Right atrium auricular region (tissue), 2 donors: Measurements from ENCODE around the gene LGMN. TPM values are rescaled to one million over a fixed set of nuclear protein-coding genes. Genes with fewer than 3 reads are reported as not detected.

Source experiments
- DNase-seq: peaks from one replicate; pipeline ENCODE4 v3.0.0-alpha.2; 2019; ENCODE audit warnings: low spot score
- H3K27ac ChIP-seq, 2 donors: fragments of 200-600 bp; sonication (generic); 1 replicate in 1 of 2; 2 replicates in 1 of 2; pipeline ENCODE4 v1.5.1; 2016 to 2019
- H3K27me3 ChIP-seq, 2 donors: fragments of 200-600 bp; sonication (generic); one replicate each; pipeline versions ENCODE4 v1.5.1 to v1.6.0; 2017 to 2019
- H3K36me3 ChIP-seq: fragments of 200-600 bp; sonication (generic); one replicate; pipeline ENCODE4 v1.5.1; 2016
- H3K4me1 ChIP-seq, 2 donors: fragments of 200-600 bp; sonication (generic); one replicate each; pipeline versions ENCODE4 v1.5.1 to v1.6.0; 2017 to 2019
- H3K4me3 ChIP-seq, 2 donors: fragments of 200-600 bp; sonication (generic); 1 replicate in 1 of 2; 2 replicates in 1 of 2; pipeline ENCODE4 v1.5.1; 2017 to 2019; ENCODE audit warnings: mild to moderate bottlenecking in 1 of 2, moderate library complexity in 1 of 2
- H3K9me3 ChIP-seq, 2 donors: fragments of 200-600 bp; sonication (generic); one replicate each; pipeline ENCODE4 v1.5.1; 2019
- CTCF ChIP-seq, 2 donors: fragments of 200-600 bp; sonication (generic); IDR thresholded peaks; one replicate each; pipeline ENCODE4 v1.5.1; 2019; ENCODE audit warnings: antibody characterized with exemption in 2 of 2
- total RNA-seq, 2 donors: library from RNA; depleted of rRNA; stranded (reverse); fragments of >200 nt; gene quantifications; one replicate each; pipeline ENCODE4 v1.1.0, GENCODE V29; 2016

LGMN gene
- total RNA-seq, 2 donors from 2014 or later, result 65.6 to 109 TPM

DNA sequence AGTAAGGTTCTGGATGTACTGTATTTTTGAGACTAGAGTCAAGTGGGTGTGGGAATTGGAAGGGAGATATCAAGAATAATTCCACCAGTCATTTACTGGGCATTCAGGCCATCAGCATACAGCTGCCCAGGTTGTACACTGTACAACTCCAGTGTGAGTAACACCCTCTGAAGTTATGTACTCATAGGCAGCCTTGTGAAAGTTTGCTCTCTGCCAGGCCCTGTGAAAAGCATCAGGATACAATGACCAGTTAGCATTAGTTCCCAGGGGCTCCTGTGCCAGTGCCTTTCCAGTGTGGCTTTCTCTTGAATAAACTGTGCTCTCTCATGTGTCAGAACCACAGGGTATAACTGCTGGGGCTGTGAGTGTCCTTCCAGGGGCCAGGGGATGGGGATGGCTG, 89.7 kb downstream of the LGMN start:
- no peaks in the 10 kb centered on the region for H3K27me3 ChIP-seq

GRCh38 chr14:92658160-92658559, 90.3 kb downstream of the LGMN start:
- peaks cover 14% of the 10 kb centered on the region for H3K36me3 ChIP-seq
- peaks cover 0 to 19% of the 10 kb centered on the region in 2 donors for H3K4me1 ChIP-seq
- no peak overlapping the region for H3K4me3 ChIP-seq
- H3K27ac ChIP-seq, result peak overlapping the region; percentile 58 to 72
- DNase-seq, result no peak
- no peaks in the 10 kb centered on the region for H3K27me3 ChIP-seq
- no peak for TF ChIP-seq CTCF (IDR thresholded peaks at IDR 0.05)
- H3K9me3 ChIP-seq, result no peaks in the 10 kb centered on the region

More for the DNA sequence above, 89.7 kb downstream of the LGMN start:
- H3K4me3 ChIP-seq, result no peak overlapping the region
- peaks cover 0 to 19% of the 10 kb centered on the region in 2 donors for H3K4me1 ChIP-seq
- peaks cover 14% of the 10 kb centered on the region for H3K36me3 ChIP-seq
- TF ChIP-seq CTCF (IDR thresholded peaks at IDR 0.05), result no peak
- H3K27ac ChIP-seq, result peak overlapping the region; percentile 58 to 72
- no peaks in the 10 kb centered on the region for H3K9me3 ChIP-seq
- no peak for DNase-seq

DNA sequence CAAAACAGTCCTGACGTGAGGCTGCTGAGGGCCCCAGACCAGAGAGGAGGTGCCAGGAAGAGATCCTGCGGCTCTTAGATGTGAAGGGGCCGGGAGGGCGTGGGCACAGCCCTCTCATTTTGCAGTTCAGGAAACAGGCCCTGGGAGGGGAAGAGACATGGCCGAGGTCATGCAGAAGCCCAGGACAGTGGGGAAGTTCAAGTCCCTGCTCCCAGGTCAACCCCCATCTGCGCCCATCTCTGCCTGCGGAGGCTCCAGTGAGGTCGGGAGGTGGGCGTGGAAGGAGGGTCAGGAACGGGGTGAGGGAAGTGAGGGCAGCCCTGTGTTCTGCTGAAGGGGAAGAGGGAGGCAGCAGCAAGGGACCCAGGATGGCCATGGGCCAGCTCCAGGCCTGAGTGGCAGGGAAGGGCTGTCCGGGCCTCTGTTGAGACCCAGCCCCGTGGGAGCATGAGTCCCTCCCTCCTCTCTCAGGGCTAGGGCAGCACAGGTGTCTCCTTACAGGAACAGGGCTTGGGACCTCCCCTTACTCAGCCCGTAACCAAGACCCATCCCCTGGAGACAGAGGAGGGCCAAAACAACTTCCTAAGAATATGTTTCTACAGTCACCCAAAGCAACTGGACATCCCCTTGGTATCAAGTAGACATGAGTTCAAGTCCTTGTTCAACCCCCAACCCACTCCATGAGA, 90.8 kb downstream of the LGMN start:
- no peaks in the 10 kb centered on the region for H3K9me3 ChIP-seq
- peaks cover 17% of the 10 kb centered on the region for H3K36me3 ChIP-seq
- no peak for TF ChIP-seq CTCF (IDR thresholded peaks at IDR 0.05)
- peaks cover 0 to 19% of the 10 kb centered on the region in 2 donors for H3K4me1 ChIP-seq
- H3K27ac ChIP-seq, result peak overlapping the region; percentile 58 to 72
- no peak overlapping the region for H3K4me3 ChIP-seq
- DNase-seq, result peak; percentile 74
- H3K27me3 ChIP-seq, result no peaks in the 10 kb centered on the region

DNA sequence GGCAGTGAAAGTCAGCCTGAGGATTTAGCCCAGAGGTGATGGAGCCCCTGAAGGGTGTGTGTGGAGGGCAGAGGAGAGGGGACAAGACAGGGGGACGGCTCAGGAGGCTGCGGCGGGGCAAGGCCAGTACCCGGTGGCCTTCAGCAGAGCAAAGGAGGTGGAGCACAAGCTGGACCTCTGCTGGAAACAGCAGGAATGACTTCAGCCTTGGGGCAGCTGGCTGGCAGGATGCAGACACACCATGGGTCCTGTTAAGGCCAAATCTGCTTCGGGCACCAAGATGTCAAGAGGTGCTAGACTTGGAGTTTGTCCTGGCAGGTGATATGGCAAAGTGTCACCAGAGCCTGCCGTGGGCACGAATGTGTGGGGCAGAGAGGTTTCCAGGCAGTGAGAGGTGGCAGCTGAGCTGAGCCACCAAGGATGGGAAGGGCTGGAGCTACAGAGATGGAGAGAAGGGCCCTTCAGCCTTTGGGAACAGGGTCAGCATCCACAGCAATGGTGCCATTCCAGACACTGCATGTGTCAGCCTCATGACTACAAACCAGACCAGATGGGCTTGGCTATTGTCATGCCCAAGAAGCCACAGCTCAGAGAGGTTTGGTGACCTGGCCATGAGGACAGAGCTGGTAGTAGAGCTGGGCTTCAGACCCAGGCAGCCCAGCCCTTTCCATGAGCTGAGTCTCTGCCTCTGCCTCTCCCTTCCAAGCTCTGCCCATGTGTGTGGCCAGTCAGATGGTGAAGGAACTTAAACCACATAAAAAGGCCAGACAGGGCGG, 91.9 kb downstream of the LGMN start:
- Histone ChIP-seq H3K27ac (peak overlapping the region; percentile 58 to 72), H3K4me1 (peaks cover 0 to 19% of the 10 kb centered on the region in 2 donors), H3K4me3 (no peak overlapping the region), H3K27me3 (no peaks in the 10 kb centered on the region), H3K36me3 (peaks cover 28% of the 10 kb centered on the region), H3K9me3 (no peaks in the 10 kb centered on the region)
- TF ChIP-seq CTCF (IDR thresholded peaks at IDR 0.05), result no peak
- DNase-seq, result no peak

DNA sequence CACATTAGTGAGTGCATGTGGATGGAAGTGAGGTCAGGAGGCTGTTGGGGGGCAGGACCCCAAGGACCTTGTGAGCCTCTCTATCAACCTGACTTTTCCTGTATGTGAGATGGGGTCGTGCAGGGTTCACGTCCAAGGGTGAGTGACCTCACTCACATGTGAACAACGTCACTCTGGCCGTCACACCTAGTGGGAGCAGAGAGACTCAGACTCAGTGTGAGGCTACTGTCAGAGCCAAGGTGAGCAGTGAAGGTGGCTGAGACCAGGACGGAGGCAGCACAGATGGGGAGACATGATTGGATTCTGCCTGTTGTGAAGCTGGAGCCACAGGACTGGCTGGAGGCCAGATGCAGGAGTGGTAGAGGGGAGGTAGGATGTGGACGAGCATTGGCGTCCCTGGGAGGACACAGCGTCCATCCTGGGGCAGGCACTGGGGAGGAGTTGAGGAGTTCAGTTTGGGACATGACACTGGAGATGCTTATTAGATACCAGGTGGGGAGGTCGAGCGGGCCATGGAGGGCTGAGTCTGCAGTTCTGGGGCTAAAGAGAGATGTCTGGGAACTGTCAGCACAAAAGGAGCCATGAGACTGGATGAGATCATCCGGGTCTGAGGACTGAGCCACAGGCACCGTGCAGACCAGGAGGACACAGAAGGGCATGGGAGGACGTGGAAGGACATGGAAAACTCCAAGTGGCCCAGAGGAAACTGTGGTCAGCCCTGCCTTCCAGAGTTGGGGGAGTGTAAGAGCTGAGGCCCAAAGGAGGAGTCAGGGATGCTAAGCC, 92.8 kb downstream of the LGMN start:
- Histone ChIP-seq H3K4me3 (peak overlapping the region in 1 of 2 donors; percentile 36), H3K4me1 (peaks cover 0 to 19% of the 10 kb centered on the region in 2 donors), H3K27me3 (no peaks in the 10 kb centered on the region), H3K36me3 (peaks cover 23% of the 10 kb centered on the region), H3K9me3 (no peaks in the 10 kb centered on the region), H3K27ac (peak overlapping the region; percentile 27 to 58)
- no peak for DNase-seq
- TF ChIP-seq CTCF (IDR thresholded peaks at IDR 0.05), result no peak
